GM13976 (cell line): ENCODE data around the gene BIRC2.
A peak's percentile ranks its signal among the peaks of the same experiment; 100 is the strongest.

Experiments
- DNase-seq: peaks from one replicate; pipeline ENCODE4 v3.0.0; 2012; ENCODE audit warnings: low spot score
- CTCF ChIP-seq: IDR thresholded peaks from 2 replicates; pipeline ENCODE4 v1.5.1; 2012; ENCODE audit warnings: borderline replicate concordance, mild to moderate bottlenecking; ENCODE audit not compliant: insufficient read depth; ENCODE audit errors: extremely low read depth, missing control alignments, control extremely low read depth
- in situ Hi-C: fragments of 300-500 bp; cut with MboI; formaldehyde crosslinking; loops from one replicate; pipeline ENCODE4 v1.12.0; 2022; ENCODE audit warnings: low sequenced_read_pairs, mixed read lengths, inconsistent platforms; ENCODE audit not compliant: unreplicated experiment

Gene BIRC2

GRCh38 chr11:102390667-102391465, 43.9 kb downstream of the BIRC2 start:
- in situ Hi-C loops, result loop anchor here (25.0 kb wide), 1 partner anchor 96 kb away; no protein-coding TSS in a partner anchor
- DNase-seq, result peak; percentile 68
- peak; percentile 74 for TF ChIP-seq CTCF

- in situ Hi-C loops, result loop anchor here (25.0 kb wide), 1 partner anchor 96 kb away; no protein-coding TSS in a partner anchor
- no peak for DNase-seq
- TF ChIP-seq CTCF, result no peak
These were observed 44.7 kb downstream of the BIRC2 start for GRCh38 chr11:102391549-102392237.

GRCh38 chr11:102393272-102393730, 46.3 kb downstream of the BIRC2 start:
- in situ Hi-C loops, result loop anchor here (25.0 kb wide), 1 partner anchor 94 kb away; no protein-coding TSS in a partner anchor
- DNase-seq, result no peak
- no peak for TF ChIP-seq CTCF

- no peak for DNase-seq
- TF ChIP-seq CTCF, result no peak
- in situ Hi-C loops, result loop anchor here (25.0 kb wide), 1 partner anchor 91 kb away; no protein-coding TSS in a partner anchor
These were observed 48.8 kb downstream of the BIRC2 start for GRCh38 chr11:102395720-102396393.

GRCh38 chr11:102396708-102397563, 49.9 kb downstream of the BIRC2 start:
- no peak for DNase-seq
- TF ChIP-seq CTCF, result no peak
- in situ Hi-C loops, result loop anchor here (25.0 kb wide), 1 partner anchor 90 kb away; no protein-coding TSS in a partner anchor

GRCh38 chr11:102398297-102398696, 51.3 kb downstream of the BIRC2 start:
- TF ChIP-seq CTCF, result no peak
- DNase-seq, result no peak
- in situ Hi-C loops, result loop anchor here (25.0 kb wide), 1 partner anchor 89 kb away; no protein-coding TSS in a partner anchor
